ENCODE measurements around the gene KCNIP4. TPM values are rescaled to one million over a fixed set of nuclear protein-coding genes. Genes with fewer than 3 reads are reported as not detected.

Gene KCNIP4
- total RNA-seq, 4 donors from 2014 or later: 0.19 TPM; not detected in 3

DNA sequence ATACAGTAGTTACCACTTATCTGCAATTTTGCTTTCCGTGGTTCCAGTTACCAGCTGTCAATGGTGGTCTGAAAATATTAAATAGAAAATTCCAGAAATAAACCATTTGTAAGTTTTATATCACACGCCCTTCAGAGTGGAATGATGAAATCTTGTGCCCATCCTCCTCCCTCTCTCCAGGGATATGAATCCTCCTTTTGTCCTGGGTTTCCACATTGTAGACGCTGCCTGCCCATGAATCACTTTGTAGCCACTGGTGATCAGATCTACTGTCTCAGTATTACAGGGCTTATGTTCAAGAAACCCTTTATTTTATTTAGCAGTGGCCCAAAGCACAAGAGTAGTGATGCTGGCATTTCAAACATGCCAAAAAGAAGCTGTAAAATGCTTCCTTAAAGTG, 198.6 kb downstream of the KCNIP4 start:
- no peak for DNase-seq
- TF ChIP-seq, protein P1, sequence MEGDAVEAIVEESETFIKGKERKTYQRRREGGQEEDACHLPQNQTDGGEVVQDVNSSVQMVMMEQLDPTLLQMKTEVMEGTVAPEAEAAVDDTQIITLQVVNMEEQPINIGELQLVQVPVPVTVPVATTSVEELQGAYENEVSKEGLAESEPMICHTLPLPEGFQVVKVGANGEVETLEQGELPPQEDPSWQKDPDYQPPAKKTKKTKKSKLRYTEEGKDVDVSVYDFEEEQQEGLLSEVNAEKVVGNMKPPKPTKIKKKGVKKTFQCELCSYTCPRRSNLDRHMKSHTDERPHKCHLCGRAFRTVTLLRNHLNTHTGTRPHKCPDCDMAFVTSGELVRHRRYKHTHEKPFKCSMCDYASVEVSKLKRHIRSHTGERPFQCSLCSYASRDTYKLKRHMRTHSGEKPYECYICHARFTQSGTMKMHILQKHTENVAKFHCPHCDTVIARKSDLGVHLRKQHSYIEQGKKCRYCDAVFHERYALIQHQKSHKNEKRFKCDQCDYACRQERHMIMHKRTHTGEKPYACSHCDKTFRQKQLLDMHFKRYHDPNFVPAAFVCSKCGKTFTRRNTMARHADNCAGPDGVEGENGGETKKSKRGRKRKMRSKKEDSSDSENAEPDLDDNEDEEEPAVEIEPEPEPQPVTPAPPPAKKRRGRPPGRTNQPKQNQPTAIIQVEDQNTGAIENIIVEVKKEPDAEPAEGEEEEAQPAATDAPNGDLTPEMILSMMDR (IDR thresholded peaks at IDR 0.05): no peak
- Histone ChIP-seq H3K9me3 (no peaks in the 10 kb centered on the region), H3K4me1 (no peaks in the 10 kb centered on the region), H3K27me3 (no peaks in the 10 kb centered on the region), H3K4me3 (no peak overlapping the region), H3K36me3 (no peaks in the 10 kb centered on the region), H3K27ac (no peak overlapping the region)
- intact Hi-C loops (cut with DNase I): no loop called here
- 60 to 70% methylated on average over 3 of the region's 3 CpGs for WGBS, 2 donors

DNA sequence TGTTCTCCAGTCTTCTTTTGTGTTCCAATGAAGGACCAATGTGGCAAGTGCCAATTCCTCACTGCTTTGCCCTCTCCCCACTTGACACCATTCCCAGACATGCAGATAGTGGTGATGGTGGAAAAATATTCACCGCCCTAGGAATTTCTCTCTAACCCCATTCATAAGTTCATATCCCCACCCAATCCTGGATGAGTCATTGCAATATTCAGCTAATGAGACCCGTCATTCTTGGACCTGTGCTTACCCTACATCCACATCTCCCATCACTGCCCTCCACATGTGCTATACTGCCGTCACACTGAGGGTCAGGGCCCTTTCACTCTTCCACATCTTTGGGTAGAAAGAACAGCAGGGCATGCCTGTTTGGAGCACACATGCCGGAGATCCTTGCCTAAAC, 199.2 kb downstream of the KCNIP4 start:
- no peaks in the 10 kb centered on the region for H3K27me3 ChIP-seq
- H3K4me1 ChIP-seq: no peaks in the 10 kb centered on the region
- H3K36me3 ChIP-seq: no peaks in the 10 kb centered on the region
- 70 to 79% methylated on average over 4 of the region's 4 CpGs for WGBS, 2 donors
- DNase-seq: no peak
- H3K9me3 ChIP-seq: no peaks in the 10 kb centered on the region
- no peak overlapping the region for H3K27ac ChIP-seq
- intact Hi-C loops (cut with DNase I): no loop called here
- no peak overlapping the region for H3K4me3 ChIP-seq
- TF ChIP-seq, protein P1 (IDR thresholded peaks at IDR 0.05): no peak
- no peak for TF ChIP-seq POLR2A (IDR thresholded peaks at IDR 0.05)

DNA sequence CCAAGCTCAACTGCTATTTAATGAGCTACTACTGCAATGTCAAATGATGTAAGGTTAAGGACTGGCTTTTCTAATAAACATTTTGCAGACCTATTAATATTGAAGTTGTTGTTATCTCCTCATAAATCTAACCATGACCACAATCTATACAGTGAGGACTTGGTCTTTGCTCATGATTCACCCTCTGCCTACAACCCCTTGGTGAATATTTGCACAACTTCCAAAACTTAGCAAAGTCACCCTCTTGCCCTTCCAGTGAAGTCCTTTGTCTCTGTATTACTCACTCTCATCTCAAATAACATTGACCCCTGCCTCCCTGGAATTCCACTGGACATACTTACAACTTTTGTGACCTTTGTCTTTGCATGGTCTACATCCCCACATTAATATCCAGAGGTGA, 204.5 kb downstream of the KCNIP4 start:
- no peak overlapping the region for H3K4me3 ChIP-seq
- no peaks in the 10 kb centered on the region for H3K36me3 ChIP-seq
- intact Hi-C loops (cut with DNase I): no loop called here
- H3K27ac ChIP-seq: no peak overlapping the region
- no peak for DNase-seq
- H3K9me3 ChIP-seq: no peaks in the 10 kb centered on the region
- H3K27me3 ChIP-seq: no peaks in the 10 kb centered on the region
- no peak for TF ChIP-seq POLR2A (IDR thresholded peaks at IDR 0.05)
- TF ChIP-seq, protein P1 (IDR thresholded peaks at IDR 0.05): no peak
- no peaks in the 10 kb centered on the region for H3K4me1 ChIP-seq

DNA sequence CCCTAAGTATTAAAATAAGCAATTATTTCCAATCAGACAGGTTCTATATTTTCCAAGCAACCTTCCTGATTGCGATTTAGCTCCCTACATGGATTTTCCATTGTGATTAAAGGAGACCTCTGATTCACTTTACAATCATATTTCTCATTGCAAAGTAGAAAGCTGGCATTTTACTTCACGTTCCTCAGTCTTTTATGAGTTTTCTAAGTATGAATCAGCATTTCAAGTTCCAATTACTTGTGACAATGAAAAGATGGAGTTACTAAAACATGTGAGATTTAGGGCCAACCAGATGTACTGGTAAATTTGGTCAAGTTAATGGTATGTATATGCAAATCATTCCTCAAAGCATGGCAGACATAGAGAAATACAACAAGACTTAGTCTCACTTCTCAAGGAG, 206.2 kb downstream of the KCNIP4 start:
- WGBS, 2 donors: 68 to 71% methylated on average over 2 of the region's 2 CpGs
- Histone ChIP-seq H3K27ac (no peak overlapping the region), H3K9me3 (no peaks in the 10 kb centered on the region), H3K4me3 (no peak overlapping the region), H3K4me1 (no peaks in the 10 kb centered on the region), H3K36me3 (no peaks in the 10 kb centered on the region), H3K27me3 (no peaks in the 10 kb centered on the region)
- DNase-seq: no peak
- intact Hi-C loops (cut with DNase I): no loop called here
- TF ChIP-seq POLR2A (IDR thresholded peaks at IDR 0.05): no peak
- TF ChIP-seq, protein P1 (IDR thresholded peaks at IDR 0.05): no peak

DNA sequence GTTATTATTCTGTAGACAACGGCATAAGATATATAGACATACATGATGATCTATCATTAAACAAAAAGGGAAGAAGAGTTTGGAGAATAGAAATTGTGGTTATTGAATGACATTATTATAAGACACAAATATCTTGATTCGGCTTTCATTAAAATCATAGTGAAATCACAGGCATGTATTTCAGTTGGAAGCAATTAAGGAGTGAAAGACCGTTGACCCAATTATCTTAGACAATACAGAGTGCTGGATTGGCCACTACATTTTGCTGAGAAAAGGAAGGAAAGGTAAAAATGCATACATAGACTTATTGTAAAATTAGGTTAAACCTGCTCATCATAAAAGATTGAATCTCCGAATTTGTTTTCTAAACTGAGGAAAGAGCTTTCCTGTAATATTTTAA, 209.8 kb downstream of the KCNIP4 start:
- 78 to 81% methylated on average over 4 of the region's 4 CpGs for WGBS, 2 donors
- Histone ChIP-seq H3K9me3 (no peaks in the 10 kb centered on the region), H3K4me3 (no peak overlapping the region), H3K4me1 (no peaks in the 10 kb centered on the region), H3K27ac (no peak overlapping the region), H3K27me3 (no peaks in the 10 kb centered on the region), H3K36me3 (no peaks in the 10 kb centered on the region)
- TF ChIP-seq, protein P1 (IDR thresholded peaks at IDR 0.05): no peak
- TF ChIP-seq POLR2A (IDR thresholded peaks at IDR 0.05): no peak
- intact Hi-C loops (cut with DNase I): no loop called here
- DNase-seq: no peak
